Natural killer cell (primary cell): Measurements from ENCODE around the gene P2RY12. TPM values are rescaled to one million over a fixed set of nuclear protein-coding genes. Genes with fewer than 3 reads are reported as not detected.

Experiments used
- ATAC-seq, 3 donors: fragments of 150-1000 bp in 2 of 3; fragments of 200-7000 bp in 1 of 3; cut with Tn5 transposase; 1 replicate in 1 of 3; 2 replicates in 2 of 3; pipeline ENCODE4 v1.10.0; 2021; ENCODE audit warnings: mild to moderate bottlenecking in 2 of 3, moderate library complexity in 2 of 3
- DNase-seq, 2 donors: peaks; one replicate each; pipeline versions ENCODE4 v3.0.0 to v3.0.0-alpha.2; 2013 to 2021; ENCODE audit warnings: mixed read lengths in 1 of 2
- H3K27ac ChIP-seq: one replicate; pipeline ENCODE4 v1.5.1; 2013; ENCODE audit warnings: mild to moderate bottlenecking, low read length
- H3K27me3 ChIP-seq: one replicate; pipeline ENCODE4 v1.6.1; 2013; ENCODE audit warnings: low read length; ENCODE audit not compliant: control insufficient read depth, insufficient read depth
- H3K36me3 ChIP-seq: one replicate; pipeline ENCODE4 v1.6.1; 2013; ENCODE audit warnings: low read length; ENCODE audit not compliant: control insufficient read depth, insufficient read depth
- H3K4me1 ChIP-seq: one replicate; pipeline ENCODE4 v1.6.1; 2013; ENCODE audit warnings: low read length; ENCODE audit not compliant: control insufficient read depth, insufficient read depth
- H3K4me3 ChIP-seq: one replicate; pipeline ENCODE4 v1.5.1; 2013; ENCODE audit warnings: low read length
- H3K9me3 ChIP-seq: one replicate; pipeline ENCODE4 v1.6.1; 2013; ENCODE audit warnings: low read length; ENCODE audit not compliant: control insufficient read depth, insufficient read depth
- H3K27ac Mint-ChIP-seq, 2 donors: one replicate each; pipeline ENCODE4 v1.8.0; 2022; ENCODE audit warnings: mild to moderate bottlenecking in 2 of 2, mixed read lengths in 2 of 2, moderate library complexity in 1 of 2
- H3K27me3 Mint-ChIP-seq, 2 donors: one replicate each; pipeline ENCODE4 v1.8.0; 2022; ENCODE audit warnings: low read depth in 2 of 2, mixed read lengths in 2 of 2
- H3K36me3 Mint-ChIP-seq: one replicate; pipeline ENCODE4 v1.8.0; 2022; ENCODE audit warnings: mixed read lengths
- H3K4me1 Mint-ChIP-seq, 2 donors: one replicate each; pipeline ENCODE4 v1.8.0; 2022; ENCODE audit warnings: mixed read lengths in 2 of 2
- H3K4me3 Mint-ChIP-seq: one replicate; pipeline ENCODE4 v1.8.0; 2022; ENCODE audit warnings: mild to moderate bottlenecking, moderate library complexity, mixed read lengths
- H3K9me3 Mint-ChIP-seq, 2 donors: one replicate each; pipeline ENCODE4 v1.8.0; 2022; ENCODE audit warnings: mixed read lengths in 2 of 2
- WGBS: methylation state at CpG from one replicate; pipeline ENCODE4 v1.1.7; 2013; ENCODE audit warnings: missing lambda C conversion rate; ENCODE audit not compliant: insufficient coverage; 5-methylcytosine and 5-hydroxymethylcytosine counted together
- intact Hi-C: fragments of 100-400 bp; cut with micrococcal nuclease; formaldehyde crosslinking; loops from one replicate; pipeline ENCODE4 v1.14.2; 2022
- total RNA-seq, 4 donors: library from RNA; stranded (reverse); fragments of 120-200 nt in 1 of 4; gene quantifications; one replicate each; pipeline versions ENCODE4 v1.2.3 to v1.2.4, GENCODE V29; 2013 to 2022
- TF ChIP-seq, protein P1 (sequence below): fragments of 200-600 bp; IDR thresholded peaks from one replicate; pipeline ENCODE4 v1.8.0; 2022; ENCODE audit warnings: antibody characterized with exemption

P2RY12 gene
- total RNA-seq, 3 donors from 2014 or later (not counting 1 experiment from before 2014, with no cell fraction given) = 0.52 to 1.6 (median 1.3) TPM

DNA sequence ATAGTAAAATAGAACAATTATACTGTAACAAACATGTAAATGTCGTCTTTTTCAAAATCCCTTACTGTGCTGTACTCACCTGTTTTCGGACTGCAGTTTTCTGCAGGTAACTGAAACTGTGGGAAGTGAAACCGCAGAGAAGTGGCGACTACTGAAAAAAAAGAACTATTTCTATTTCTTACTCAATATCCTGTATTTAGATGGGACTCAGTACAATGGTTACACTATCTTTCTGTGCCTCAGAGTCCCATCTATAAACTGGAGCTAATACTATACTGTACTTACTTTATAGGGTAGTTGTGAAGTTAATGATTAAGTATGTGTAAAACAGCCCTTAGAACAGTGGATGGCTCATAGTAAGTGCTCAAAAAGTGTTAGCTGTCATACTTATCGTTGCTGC lies 14.3 kb upstream of the P2RY12 start:
- Mint-ChIP-seq H3K36me3 (no peaks in the 10 kb centered on the region), H3K27me3 (no peaks in the 10 kb centered on the region), H3K27ac (no peak overlapping the region), H3K9me3 (no peaks in the 10 kb centered on the region), H3K4me1 (no peaks in the 10 kb centered on the region), H3K4me3 (no peak overlapping the region)
- WGBS = 50% methylated on average over 3 of the region's 5 CpGs
- no peaks in the 10 kb centered on the region for H3K36me3 ChIP-seq
- ATAC-seq = no peak
- intact Hi-C loops = no loop called here
- no peaks in the 10 kb centered on the region for H3K27me3 ChIP-seq
- TF ChIP-seq, protein P1, sequence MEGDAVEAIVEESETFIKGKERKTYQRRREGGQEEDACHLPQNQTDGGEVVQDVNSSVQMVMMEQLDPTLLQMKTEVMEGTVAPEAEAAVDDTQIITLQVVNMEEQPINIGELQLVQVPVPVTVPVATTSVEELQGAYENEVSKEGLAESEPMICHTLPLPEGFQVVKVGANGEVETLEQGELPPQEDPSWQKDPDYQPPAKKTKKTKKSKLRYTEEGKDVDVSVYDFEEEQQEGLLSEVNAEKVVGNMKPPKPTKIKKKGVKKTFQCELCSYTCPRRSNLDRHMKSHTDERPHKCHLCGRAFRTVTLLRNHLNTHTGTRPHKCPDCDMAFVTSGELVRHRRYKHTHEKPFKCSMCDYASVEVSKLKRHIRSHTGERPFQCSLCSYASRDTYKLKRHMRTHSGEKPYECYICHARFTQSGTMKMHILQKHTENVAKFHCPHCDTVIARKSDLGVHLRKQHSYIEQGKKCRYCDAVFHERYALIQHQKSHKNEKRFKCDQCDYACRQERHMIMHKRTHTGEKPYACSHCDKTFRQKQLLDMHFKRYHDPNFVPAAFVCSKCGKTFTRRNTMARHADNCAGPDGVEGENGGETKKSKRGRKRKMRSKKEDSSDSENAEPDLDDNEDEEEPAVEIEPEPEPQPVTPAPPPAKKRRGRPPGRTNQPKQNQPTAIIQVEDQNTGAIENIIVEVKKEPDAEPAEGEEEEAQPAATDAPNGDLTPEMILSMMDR = no peak
- no peak overlapping the region for H3K27ac ChIP-seq
- no peaks in the 10 kb centered on the region for H3K4me1 ChIP-seq
- H3K4me3 ChIP-seq = no peak overlapping the region
- H3K9me3 ChIP-seq = no peaks in the 10 kb centered on the region
- no peak for DNase-seq

DNA sequence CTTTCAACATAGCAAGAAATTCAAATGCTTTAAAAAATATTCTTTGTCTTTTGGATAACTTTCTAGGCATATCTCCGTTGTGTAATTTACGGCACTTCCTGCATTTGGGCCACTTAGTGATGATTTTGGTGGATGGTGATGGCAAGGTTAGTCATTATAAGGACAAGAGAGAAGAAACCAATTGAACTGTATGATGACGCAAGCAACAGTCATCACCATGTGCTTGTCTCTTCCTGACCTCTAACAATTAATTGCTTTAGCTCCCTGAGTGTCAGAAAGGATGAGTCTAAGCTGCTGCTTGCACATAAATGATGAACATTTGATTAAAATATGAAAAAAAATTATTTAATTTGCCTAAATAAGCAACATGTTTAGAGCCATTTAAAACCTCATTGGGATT lies 11.3 kb upstream of the P2RY12 start:
- Histone ChIP-seq H3K36me3 (no peaks in the 10 kb centered on the region), H3K4me1 (no peaks in the 10 kb centered on the region), H3K4me3 (no peak overlapping the region), H3K27ac (no peak overlapping the region), H3K9me3 (no peaks in the 10 kb centered on the region), H3K27me3 (no peaks in the 10 kb centered on the region)
- Mint-ChIP-seq H3K4me3 (no peak overlapping the region), H3K36me3 (no peaks in the 10 kb centered on the region), H3K4me1 (no peaks in the 10 kb centered on the region), H3K27me3 (no peaks in the 10 kb centered on the region), H3K27ac (no peak overlapping the region), H3K9me3 (no peaks in the 10 kb centered on the region)
- WGBS = 99% methylated on average over 3 of the region's 3 CpGs
- no peak for DNase-seq
- intact Hi-C loops = no loop called here
- TF ChIP-seq, protein P1 = no peak
- no peak for ATAC-seq

DNA sequence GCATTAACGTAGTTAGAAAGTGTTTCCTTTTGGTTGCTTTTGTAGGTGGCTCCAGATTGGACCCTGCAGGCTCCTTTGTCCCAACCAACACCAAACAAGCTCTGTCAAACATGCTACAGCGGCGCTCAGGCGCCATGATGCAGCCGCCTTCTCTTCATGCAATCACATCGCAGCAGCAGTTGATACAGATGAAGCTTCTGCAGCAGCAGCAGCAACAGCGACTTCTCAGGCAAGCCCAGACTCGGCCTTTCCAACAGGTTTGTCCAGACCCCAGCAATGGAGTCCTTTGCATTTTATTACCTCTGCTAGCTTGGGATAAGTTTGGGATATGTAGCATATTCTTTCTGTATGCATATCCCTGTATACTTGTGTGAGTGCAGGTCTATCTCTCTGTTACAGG lies 10.1 kb upstream of the P2RY12 start:
- Histone ChIP-seq H3K27me3 (no peaks in the 10 kb centered on the region), H3K27ac (no peak overlapping the region), H3K4me3 (no peak overlapping the region), H3K36me3 (no peaks in the 10 kb centered on the region), H3K9me3 (no peaks in the 10 kb centered on the region), H3K4me1 (no peaks in the 10 kb centered on the region)
- TF ChIP-seq, protein P1 = no peak
- DNase-seq (no peak), ATAC-seq (no peak)
- Mint-ChIP-seq H3K9me3 (no peaks in the 10 kb centered on the region), H3K4me1 (no peaks in the 10 kb centered on the region), H3K36me3 (no peaks in the 10 kb centered on the region), H3K27ac (no peak overlapping the region), H3K4me3 (no peak overlapping the region), H3K27me3 (no peaks in the 10 kb centered on the region)
- intact Hi-C loops = no loop called here
- 92% methylated on average over 7 of the region's 8 CpGs for WGBS

DNA sequence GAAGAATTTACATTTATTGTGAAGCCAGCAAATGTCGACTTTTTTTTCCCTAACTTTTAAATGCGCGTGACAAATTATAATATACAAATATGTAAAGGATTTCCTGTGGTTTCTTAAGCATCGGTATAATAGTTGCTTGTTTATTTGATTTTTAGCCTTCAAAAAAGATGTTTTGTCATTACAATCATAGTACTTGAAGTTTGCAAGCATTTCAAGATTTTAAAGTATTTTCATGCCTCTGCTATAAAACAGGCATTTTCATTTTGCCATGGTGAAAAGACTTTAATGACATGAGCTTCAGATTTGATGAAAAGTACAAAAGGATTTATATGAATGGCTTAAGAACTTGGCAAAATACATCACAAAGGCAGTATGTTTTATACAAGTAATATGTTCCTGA lies 9.4 kb upstream of the P2RY12 start:
- no peak overlapping the region for H3K27ac ChIP-seq
- no peaks in the 10 kb centered on the region for H3K36me3 ChIP-seq
- intact Hi-C loops = no loop called here
- WGBS = no CpG with 5 or more reads among the region's 4 CpGs
- no peaks in the 10 kb centered on the region for H3K27me3 ChIP-seq
- ATAC-seq (no peak), DNase-seq (no peak)
- H3K36me3 Mint-ChIP-seq = no peaks in the 10 kb centered on the region
- H3K4me3 Mint-ChIP-seq = no peak overlapping the region
- no peaks in the 10 kb centered on the region for H3K4me1 ChIP-seq
- H3K27me3 Mint-ChIP-seq = no peaks in the 10 kb centered on the region
- H3K9me3 Mint-ChIP-seq = no peaks in the 10 kb centered on the region
- H3K9me3 ChIP-seq = no peaks in the 10 kb centered on the region
- TF ChIP-seq, protein P1 = no peak
- no peak overlapping the region for H3K4me3 ChIP-seq
- H3K4me1 Mint-ChIP-seq = no peaks in the 10 kb centered on the region
- H3K27ac Mint-ChIP-seq = no peak overlapping the region
